ENCODE measurements around the gene BMERB1. TPM values are rescaled to one million over a fixed set of nuclear protein-coding genes. Genes with fewer than 3 reads are reported as not detected.

BMERB1 gene
- total and polyA plus RNA-seq, 2 experiments from 2014 or later, result 17.3 to 28.1 TPM

- DNase-seq (ENCODE audit: low spot score) (peak; percentile 86), ATAC-seq (peak; percentile 98)
- H3K27ac ChIP-seq (ENCODE audit: low read depth), result no peak overlapping the region
- Mint-ChIP-seq H3K4me1 (peaks cover 14% of the 10 kb centered on the region), H3K27ac (no peak overlapping the region), H3K36me3 (ENCODE audit: low read depth) (peaks cover 43% of the 10 kb centered on the region), H3K4me3 (no peak overlapping the region; the same call in 2 of the 3 replicates), H3K9me3 (no peaks in the 10 kb centered on the region), H3K27me3 (ENCODE audit: insufficient read depth, low read depth, poor library complexity) (peaks cover 7% of the 10 kb centered on the region)
- H3F3A ChIP-seq (replicated peaks; ENCODE audit: low read depth), result no peaks in the 10 kb centered on the region
- no peak overlapping the region for H3K4me3 ChIP-seq
- no peak overlapping the region for H2AFZ ChIP-seq
- no peaks in the 10 kb centered on the region for H3K4me1 ChIP-seq (ENCODE audit: insufficient read depth)
- no peak for TF ChIP-seq JUNB (IDR thresholded peaks at IDR 0.05; ENCODE audit: unreplicated experiment)
- TF ChIP-seq NANOG (IDR thresholded peaks at IDR 0.05; ENCODE audit: borderline replicate concordance), result no peak
- peak; percentile 92 for TF ChIP-seq REST (IDR thresholded peaks at IDR 0.05; ENCODE audit: unreplicated experiment)
- no peaks in the 10 kb centered on the region for H3K9me2 ChIP-seq (ENCODE audit: insufficient read depth)
- no peak overlapping the region for H3K4me2 ChIP-seq
- H3K36me3 ChIP-seq (ENCODE audit: insufficient read depth), result peaks cover 20% of the 10 kb centered on the region
- H3K27me3 ChIP-seq (ENCODE audit: insufficient read depth), result no peaks in the 10 kb centered on the region
- no peaks in the 10 kb centered on the region for H3K79me2 ChIP-seq (replicated peaks; ENCODE audit: insufficient read depth)
- peaks cover 21% of the 10 kb centered on the region for H4K20me1 ChIP-seq (replicated peaks; ENCODE audit: insufficient read depth)
These were observed 167.0 kb downstream of the BMERB1 start for GRCh38 chr16:15601212-15601879.

GRCh38 chr16:15602285-15603044, 168.1 kb downstream of the BMERB1 start:
- Mint-ChIP-seq H3K4me3 (no peak overlapping the region), H3K27me3 (ENCODE audit: insufficient read depth, low read depth, poor library complexity) (peaks cover 12% of the 10 kb centered on the region), H3K27ac (no peak overlapping the region), H3K9me3 (no peaks in the 10 kb centered on the region), H3K4me1 (peaks cover 15% of the 10 kb centered on the region), H3K36me3 (ENCODE audit: low read depth) (peaks cover 48% of the 10 kb centered on the region)
- DNase-seq (ENCODE audit: low spot score) (no peak), ATAC-seq (no peak)
- Histone ChIP-seq H2AFZ (no peak overlapping the region), H3K27ac (ENCODE audit: low read depth) (no peak overlapping the region), H3K4me2 (no peak overlapping the region), H4K20me1 (replicated peaks; ENCODE audit: insufficient read depth) (peaks cover 21% of the 10 kb centered on the region), H3K4me1 (ENCODE audit: insufficient read depth) (no peaks in the 10 kb centered on the region), H3K4me3 (no peak overlapping the region), H3K27me3 (ENCODE audit: insufficient read depth) (no peaks in the 10 kb centered on the region), H3K9me2 (ENCODE audit: insufficient read depth) (no peaks in the 10 kb centered on the region), H3F3A (replicated peaks; ENCODE audit: low read depth) (no peaks in the 10 kb centered on the region), H3K36me3 (ENCODE audit: insufficient read depth) (peaks cover 20% of the 10 kb centered on the region; the same call in 1 of the 2 replicates), H3K79me2 (replicated peaks; ENCODE audit: insufficient read depth) (no peaks in the 10 kb centered on the region)
- TF ChIP-seq ZNF462 (CRISPR knock-in tag; IDR thresholded peaks at IDR 0.05), result no peak
